ENCODE data around the gene NTRK2. TPM values are rescaled to one million over a fixed set of nuclear protein-coding genes. Genes with fewer than 3 reads are reported as not detected.

The NTRK2 gene
- total RNA-seq, 1 donor from 2014 or later, result 3.8 TPM

DNA sequence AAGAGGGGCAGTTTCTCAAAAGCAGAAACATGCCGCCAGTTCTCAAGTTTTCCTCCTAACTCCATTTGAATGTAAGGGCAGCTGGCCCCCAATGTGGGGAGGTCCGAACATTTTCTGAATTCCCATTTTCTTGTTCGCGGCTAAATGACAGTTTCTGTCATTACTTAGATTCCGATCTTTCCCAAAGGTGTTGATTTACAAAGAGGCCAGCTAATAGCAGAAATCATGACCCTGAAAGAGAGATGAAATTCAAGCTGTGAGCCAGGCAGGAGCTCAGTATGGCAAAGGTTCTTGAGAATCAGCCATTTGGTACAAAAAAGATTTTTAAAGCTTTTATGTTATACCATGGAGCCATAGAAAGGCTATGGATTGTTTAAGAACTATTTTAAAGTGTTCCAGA lies 142.8 kb downstream of the NTRK2 start:
- Histone ChIP-seq H3K36me3 (no peaks in the 10 kb centered on the region), H3K4me3 (no peak overlapping the region), H3K4me1 (no peaks in the 10 kb centered on the region), H3K27ac (replicated peaks) (no peak overlapping the region), H3K9me3 (replicated peaks) (no peaks in the 10 kb centered on the region), H3K27me3 (ENCODE audit: low read depth) (no peaks in the 10 kb centered on the region)
- intact Hi-C loops (cut with micrococcal nuclease), result no loop called here
- DNase-seq, result no peak
- TF ChIP-seq, protein P1, sequence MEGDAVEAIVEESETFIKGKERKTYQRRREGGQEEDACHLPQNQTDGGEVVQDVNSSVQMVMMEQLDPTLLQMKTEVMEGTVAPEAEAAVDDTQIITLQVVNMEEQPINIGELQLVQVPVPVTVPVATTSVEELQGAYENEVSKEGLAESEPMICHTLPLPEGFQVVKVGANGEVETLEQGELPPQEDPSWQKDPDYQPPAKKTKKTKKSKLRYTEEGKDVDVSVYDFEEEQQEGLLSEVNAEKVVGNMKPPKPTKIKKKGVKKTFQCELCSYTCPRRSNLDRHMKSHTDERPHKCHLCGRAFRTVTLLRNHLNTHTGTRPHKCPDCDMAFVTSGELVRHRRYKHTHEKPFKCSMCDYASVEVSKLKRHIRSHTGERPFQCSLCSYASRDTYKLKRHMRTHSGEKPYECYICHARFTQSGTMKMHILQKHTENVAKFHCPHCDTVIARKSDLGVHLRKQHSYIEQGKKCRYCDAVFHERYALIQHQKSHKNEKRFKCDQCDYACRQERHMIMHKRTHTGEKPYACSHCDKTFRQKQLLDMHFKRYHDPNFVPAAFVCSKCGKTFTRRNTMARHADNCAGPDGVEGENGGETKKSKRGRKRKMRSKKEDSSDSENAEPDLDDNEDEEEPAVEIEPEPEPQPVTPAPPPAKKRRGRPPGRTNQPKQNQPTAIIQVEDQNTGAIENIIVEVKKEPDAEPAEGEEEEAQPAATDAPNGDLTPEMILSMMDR (IDR thresholded peaks at IDR 0.05; ENCODE audit: borderline replicate concordance), result no peak

DNA sequence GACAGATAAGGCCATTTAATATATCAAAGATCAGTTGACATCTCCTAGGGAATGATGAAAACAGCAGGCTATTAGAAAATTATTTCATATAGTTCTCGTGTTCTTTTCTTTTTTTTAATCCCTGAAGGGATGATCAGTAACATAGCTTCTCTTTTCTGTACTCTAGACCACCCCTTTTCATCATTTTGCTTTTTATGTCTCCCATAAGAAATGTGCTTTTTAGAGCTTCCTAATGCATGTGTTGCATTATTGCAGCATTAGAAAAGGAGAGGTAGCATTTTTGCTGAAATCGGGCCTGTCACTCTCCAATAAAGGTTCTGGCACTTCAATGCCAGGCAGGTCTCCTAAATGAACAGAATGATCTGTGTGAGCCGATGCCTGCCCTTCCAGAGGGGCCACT lies 143.3 kb downstream of the NTRK2 start:
- no peaks in the 10 kb centered on the region for H3K27me3 ChIP-seq (ENCODE audit: low read depth)
- H3K27ac ChIP-seq (replicated peaks), result no peak overlapping the region
- DNase-seq, result no peak
- no peaks in the 10 kb centered on the region for H3K4me1 ChIP-seq
- no peaks in the 10 kb centered on the region for H3K9me3 ChIP-seq (replicated peaks)
- no peaks in the 10 kb centered on the region for H3K36me3 ChIP-seq
- TF ChIP-seq, protein P1 (IDR thresholded peaks at IDR 0.05; ENCODE audit: borderline replicate concordance), result no peak
- no peak overlapping the region for H3K4me3 ChIP-seq
- intact Hi-C loops (cut with micrococcal nuclease), result no loop called here

DNA sequence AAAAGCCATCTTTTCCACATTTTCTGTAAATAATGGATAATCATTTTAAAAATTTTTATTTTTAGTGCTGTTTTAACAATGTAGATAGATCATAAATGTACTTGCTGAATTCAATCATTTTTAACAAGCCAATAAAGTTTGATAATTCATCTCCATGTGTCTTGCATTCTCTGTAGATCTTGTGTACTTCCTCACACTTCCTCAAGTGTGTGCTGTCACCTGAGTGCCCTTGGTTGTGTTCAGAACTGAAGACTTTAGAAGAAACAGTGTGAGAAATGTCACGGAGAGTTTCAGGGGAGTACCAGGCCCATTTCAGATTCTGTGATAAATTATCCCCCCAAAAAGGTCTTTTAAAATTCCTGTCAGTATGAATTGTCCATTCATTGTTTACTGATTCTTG lies 146.0 kb downstream of the NTRK2 start:
- no peaks in the 10 kb centered on the region for H3K9me3 ChIP-seq (replicated peaks)
- peaks cover 4% of the 10 kb centered on the region for H3K27me3 ChIP-seq (ENCODE audit: low read depth)
- H3K36me3 ChIP-seq, result no peaks in the 10 kb centered on the region
- no peak for DNase-seq
- TF ChIP-seq, protein P1 (IDR thresholded peaks at IDR 0.05; ENCODE audit: borderline replicate concordance), result no peak
- no peak overlapping the region for H3K4me3 ChIP-seq
- intact Hi-C loops (cut with micrococcal nuclease), result no loop called here
- no peaks in the 10 kb centered on the region for H3K4me1 ChIP-seq
- no peak overlapping the region for H3K27ac ChIP-seq (replicated peaks)

DNA sequence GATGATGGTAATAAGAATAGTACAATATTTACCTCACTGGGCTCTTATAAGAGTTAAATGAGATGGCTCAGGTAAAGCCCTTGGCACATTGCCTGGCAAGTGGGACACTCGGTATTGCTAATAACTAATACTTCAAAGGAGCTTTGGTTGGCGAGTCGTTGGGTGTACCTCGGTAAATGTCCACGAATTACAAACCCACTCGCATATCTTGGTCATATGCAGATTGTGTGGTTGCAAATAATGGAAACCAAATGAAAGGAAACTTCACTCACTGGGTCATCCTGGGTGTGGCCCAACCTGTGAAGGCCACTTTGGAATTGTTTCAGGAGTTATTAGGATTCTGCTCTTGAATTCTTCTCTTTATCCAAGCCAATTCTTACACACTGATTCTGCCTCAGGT lies 147.5 kb downstream of the NTRK2 start:
- Histone ChIP-seq H3K4me1 (peaks cover 5% of the 10 kb centered on the region), H3K36me3 (no peaks in the 10 kb centered on the region), H3K4me3 (no peak overlapping the region), H3K9me3 (replicated peaks) (no peaks in the 10 kb centered on the region), H3K27ac (replicated peaks) (no peak overlapping the region), H3K27me3 (ENCODE audit: low read depth) (peaks cover 5% of the 10 kb centered on the region)
- TF ChIP-seq, protein P1 (IDR thresholded peaks at IDR 0.05; ENCODE audit: borderline replicate concordance), result no peak
- DNase-seq, result no peak
- intact Hi-C loops (cut with micrococcal nuclease), result no loop called here

DNA sequence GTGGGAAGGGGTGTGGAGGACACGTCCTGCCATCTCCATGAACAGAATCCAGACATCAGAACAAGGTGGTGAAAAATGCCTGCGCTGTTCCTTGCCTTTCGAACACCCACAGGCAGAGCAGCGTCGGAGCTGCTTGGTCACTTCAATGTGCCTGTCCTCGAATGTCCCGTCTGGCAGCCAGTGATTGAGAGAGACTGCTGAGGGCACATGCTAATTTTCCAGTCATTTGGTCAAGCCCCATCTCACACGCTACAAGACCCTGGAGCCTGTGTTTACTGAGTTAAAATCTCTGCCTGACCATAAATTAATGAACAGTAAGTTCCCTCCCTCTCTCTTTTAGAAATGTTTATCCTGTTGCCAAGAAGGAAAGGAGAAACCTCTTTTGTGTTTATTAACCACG lies 149.3 kb downstream of the NTRK2 start:
- intact Hi-C loops (cut with micrococcal nuclease), result no loop called here
- H3K27ac ChIP-seq (replicated peaks), result no peak overlapping the region

More for the DNA sequence above, 149.3 kb downstream of the NTRK2 start:
- Histone ChIP-seq H3K36me3 (no peaks in the 10 kb centered on the region), H3K4me3 (no peak overlapping the region), H3K9me3 (replicated peaks) (no peaks in the 10 kb centered on the region), H3K4me1 (peaks cover 9% of the 10 kb centered on the region), H3K27me3 (ENCODE audit: low read depth) (peaks cover 5% of the 10 kb centered on the region)
- DNase-seq, result no peak
- TF ChIP-seq, protein P1 (IDR thresholded peaks at IDR 0.05; ENCODE audit: borderline replicate concordance), result no peak

Data from left ventricle myocardium inferior (tissue), 1 donor.